HuH-7.5 (cell line): Measurements from ENCODE around the gene ELP4.

Source experiments
- DNase-seq: peaks from one replicate; pipeline ENCODE4 v3.0.0; 2011; ENCODE audit warnings: low spot score

ELP4 gene

GRCh38 chr11:31812383-31813381 is 303.1 kb downstream of the ELP4 start:
- DNase-seq = peak; percentile 87

DNA sequence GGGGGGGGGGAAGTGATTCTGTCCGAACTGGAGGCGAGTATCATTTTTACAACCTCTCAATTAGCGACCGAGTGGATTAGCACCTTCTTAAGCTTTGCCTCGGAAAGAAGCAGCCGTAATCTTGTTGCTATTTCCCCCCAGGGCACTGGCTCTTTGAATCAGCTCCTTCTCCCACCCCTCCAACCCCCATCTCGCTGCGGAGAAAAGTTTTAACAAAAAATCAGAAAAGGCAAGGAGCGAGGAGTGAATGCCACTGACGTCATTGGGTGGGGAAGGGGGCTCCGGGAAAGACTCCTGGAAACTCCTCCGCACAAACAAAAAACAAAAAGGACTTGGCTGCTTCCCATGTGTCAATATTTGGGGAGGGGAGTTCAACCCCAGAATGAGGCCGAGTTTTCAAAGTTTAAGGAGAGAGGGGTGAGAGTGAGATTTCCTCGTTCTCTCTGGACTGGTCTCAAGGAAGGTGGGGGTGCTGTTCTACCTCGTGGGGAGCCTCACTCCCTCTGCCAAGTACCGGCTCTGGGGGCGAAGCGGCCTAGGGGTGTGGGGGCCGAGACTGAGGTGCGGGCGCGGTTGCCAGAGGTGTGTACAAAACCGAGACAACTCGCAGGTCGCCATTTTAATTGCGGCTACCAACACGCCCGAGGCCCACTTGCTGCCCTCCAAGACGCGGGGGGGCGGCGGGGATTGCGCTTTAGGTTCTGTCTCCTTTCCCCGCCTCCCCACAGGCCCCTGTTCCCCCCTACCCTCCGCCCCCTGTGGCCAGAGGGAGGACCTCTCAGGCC is 304.0 kb downstream of the ELP4 start:
- DNase-seq = no peak

GRCh38 chr11:31814176-31814868 is 304.8 kb downstream of the ELP4 start:
- DNase-seq = no peak

GRCh38 chr11:31815711-31816467 is 306.3 kb downstream of the ELP4 start:
- no peak for DNase-seq

- peak; percentile 79 for DNase-seq
These were observed 307.0 kb downstream of the ELP4 start for GRCh38 chr11:31816468-31817053.

- no peak for DNase-seq
These were observed 307.6 kb downstream of the ELP4 start for GRCh38 chr11:31817054-31817620.

DNA sequence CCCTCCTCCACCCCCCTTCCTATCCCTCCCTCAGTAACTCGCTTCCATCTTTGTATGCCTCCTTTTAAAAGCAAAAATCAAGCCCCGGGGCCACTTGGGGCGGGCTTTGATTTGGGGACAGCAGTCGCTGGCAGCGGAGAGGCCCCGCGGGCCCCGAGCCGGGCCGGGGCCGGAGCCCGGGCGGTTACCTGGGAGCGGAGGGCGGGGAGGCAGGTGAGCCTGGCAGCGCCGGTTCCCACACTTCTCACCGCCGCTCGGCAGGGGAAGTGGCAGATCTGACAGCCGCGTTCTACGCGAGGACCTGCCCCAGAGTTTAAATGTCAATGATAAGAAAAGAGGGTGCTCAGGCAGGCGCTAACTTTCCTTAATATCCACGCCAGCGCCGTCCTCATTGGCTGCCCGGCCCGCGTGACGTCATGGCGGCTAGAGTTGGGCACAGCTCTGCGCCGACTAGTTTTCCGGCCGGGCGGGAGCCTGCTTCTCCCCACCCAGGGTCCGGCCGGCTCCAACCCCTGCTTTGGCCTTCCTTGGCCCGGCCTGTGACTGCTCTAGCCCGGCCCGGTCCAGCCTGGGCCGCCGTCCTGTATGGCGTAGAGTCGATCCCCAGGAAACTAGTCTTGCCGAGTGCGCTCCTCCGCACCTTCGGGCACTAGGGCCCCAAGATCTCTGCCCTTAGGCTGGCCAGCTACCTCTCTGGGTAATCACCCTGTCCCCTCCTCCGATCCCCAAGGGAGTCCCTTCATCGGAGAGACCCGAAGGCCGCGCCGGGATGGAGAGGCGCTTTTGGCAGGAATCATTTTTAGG is 308.3 kb downstream of the ELP4 start:
- no peak for DNase-seq

DNA sequence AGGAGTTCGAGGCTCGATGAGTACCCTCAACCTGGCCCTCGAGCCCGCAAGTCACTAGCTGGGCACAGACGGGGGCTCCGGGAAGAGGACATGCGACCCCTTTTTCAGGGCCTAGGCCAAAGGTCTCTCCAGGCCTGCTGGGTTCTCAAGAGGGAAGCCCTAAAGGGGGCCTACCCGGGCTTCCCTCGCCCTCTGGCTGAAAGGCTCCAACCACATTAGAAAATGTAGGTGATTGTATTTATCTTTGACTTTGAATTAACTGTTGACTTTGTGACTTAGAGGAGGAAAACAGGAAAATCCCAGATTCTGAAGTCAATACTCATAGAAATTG is 308.8 kb downstream of the ELP4 start:
- peak; percentile 12 for DNase-seq

DNA sequence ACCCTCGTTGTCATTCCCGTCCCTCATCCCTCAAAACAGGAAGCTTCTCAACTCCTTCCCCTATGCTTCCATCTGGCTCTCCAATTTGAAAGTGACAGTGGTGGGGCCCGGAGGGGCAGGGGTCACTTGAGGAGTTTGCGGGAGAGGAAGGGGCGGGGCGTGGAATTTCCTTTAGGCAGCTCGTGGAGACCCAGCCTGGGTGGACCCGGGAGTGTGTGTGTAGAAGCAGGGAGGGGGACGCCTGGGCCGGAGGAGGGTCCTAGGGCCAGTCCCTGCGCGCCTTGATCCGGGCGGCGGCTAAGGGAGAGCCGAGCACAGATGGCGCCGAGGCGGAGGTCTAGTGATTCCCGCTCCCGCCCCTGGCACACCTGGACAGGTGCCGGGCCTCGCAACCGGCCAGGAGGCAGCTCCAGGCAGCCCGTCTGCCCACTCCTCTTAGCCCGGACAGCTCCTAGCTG is 309.3 kb downstream of the ELP4 start:
- DNase-seq = peak; percentile 28

DNA sequence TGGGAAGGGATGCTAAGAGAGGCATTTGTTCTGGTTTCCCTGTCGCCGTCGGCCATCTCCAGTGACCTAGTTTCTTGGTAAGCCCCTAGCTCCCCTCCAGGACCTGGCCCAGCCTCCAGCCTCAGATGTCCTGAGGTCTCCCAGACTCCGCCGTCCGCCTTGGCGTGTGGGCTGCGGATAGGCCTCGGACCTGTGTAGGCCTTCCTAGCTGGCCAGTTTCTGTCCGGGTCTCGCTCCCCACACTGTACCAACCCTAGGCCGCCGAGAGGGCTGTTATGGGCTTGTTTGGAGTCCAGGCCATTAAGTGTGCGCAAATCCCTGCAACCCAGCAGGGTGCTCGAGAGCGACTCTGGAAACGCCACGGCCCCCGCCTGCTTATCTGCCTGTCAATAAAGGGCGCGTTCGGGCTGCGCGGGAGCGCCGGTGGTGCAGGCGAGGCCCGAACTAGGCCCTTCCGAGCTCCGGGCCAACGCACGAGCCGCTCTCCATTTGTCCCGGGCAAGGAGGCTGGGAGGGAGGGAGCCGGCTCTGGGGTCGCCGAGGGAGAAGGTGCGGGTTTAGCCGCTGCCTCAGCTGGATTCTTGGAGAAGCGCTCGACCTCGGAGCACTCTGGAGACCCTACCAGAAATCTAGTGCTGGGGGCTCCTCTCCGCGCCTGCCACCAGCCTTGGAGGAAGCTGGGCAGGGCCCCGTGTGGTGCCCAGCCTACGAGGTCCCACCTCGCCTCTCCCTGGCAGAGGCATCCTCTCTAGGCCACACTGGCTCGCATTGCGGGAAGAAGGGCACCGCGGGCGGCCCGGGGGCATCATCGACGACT is 310.3 kb downstream of the ELP4 start:
- DNase-seq = peak; percentile 23

GRCh38 chr11:31820438-31820818 is 310.9 kb downstream of the ELP4 start:
- DNase-seq = peak; percentile 25

DNA sequence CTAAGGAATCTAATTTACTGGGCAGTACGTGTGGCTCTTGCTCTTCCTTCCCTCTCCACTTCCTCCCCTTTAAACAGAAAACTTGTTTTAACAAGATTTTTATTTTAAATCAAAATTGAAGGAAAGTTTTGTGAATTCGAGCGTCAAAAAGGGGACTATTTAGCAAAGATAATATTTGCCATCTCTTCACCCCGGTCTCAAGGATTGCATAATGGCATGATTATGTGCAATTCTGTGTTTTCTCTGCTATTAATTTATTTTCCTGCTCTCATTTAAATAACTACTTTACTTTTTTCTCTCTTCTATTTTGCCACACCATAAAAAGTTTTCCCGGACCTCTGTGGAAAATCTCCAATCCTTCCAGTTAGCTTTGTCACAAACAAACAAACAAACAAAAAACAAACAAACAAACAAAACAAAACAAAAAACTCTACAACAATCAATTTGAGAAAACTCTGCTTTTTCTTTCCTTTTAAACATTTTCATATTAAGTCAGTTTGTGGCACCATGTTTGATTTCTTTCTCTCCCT is 311.7 kb downstream of the ELP4 start:
- peak; percentile 12 for DNase-seq

- DNase-seq = no peak
These were observed 312.2 kb downstream of the ELP4 start for GRCh38 chr11:31821766-31822165.

- DNase-seq = peak; percentile 15
These were observed 312.8 kb downstream of the ELP4 start for GRCh38 chr11:31822175-31822926.

DNA sequence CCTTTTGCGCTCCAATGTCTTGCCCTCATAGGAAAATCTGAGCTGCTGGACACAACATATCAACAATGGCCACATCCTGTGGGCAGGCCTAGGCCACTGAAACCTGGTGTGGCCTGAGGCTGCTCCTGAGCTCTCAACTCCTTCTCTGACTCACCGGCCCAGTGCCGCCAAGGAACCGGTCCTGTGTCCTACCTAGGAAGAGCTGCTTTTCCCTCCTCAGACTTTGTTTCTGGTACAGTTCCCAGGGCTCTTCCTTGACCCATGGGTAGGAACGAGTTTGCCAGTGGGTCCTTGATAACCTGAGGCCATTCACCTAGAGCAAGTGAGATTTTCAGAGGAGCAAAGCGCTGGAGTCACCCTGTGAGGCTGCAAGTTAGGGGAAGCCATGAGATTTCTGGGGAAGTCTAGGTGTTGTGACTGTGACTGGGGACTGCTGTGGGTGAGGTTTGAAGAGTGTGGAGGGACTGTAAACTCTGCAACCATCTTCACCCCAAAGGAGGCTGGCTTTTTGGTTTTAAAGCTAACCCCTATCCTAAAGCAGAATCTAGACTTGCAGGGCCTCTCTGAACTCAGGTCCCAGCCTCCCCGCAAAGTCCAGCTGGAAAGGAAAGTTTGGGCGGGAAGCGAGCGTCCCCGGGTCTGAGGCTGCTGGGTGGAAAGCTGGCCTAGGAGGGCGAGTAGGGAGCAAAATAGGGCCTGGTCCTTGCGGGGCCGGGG is 313.5 kb downstream of the ELP4 start:
- peak; percentile 27 for DNase-seq

DNA sequence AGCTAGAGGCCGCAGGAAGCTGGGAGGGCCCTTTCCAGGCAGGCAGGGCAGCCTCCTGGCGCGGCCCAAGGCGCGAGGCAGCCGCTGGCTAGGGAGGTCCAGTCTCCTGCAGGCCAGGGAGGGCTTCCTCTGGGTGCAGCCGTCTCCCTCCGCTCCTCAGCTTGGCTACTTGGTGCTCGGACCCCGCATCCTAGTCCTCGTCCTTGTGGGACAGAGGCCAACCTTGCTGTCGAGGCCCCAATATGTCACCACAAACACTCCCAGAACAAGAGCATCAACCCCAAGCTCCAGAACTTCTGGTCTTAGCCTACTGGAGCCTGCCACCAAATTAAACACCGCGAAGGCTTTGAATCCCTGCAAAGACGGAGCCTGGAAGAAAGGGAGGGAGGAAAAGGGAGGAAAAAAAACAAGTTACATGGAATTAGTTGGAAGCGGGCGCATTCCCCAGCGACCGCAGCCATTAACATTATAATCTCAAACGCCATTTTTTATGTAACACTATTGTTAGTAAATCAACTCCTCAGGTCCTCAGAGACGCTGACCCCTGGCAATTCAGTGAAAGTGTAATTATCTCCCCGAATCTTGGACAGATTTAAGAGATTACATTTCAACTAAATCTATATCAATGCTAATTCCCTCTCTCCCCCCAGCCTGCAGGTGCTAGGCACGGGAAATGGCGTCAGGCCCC is 314.2 kb downstream of the ELP4 start:
- DNase-seq = peak; percentile 26

DNA sequence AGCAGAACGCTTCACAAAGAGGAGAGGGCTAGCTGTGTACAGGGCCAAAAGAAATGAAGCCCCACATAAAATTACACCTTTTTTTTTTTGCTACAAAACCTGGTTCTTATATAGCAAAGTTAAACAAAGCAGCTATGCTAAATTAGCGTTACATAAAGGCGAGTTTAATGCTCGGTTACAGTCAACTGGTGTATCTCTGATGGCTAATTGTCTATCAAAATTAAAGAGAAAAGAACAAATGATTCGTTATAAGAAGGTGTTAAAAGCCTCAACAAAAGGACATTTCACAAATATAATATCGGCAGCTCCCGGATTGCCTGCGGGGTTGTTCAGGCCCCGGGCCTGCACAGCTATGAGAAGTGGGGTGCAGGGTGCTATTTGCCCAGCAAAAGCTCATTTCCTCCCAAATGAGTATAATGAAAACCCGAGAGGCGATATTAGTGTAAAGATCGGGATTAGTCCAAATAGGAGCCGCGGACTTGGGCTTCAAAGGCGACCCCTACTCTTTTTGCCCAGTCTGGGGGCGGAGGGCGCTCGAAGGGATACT is 314.8 kb downstream of the ELP4 start:
- DNase-seq = no peak
